Breast epithelium (tissue), 4 donors: ENCODE data around the gene NKAIN1. TPM values are rescaled to one million over a fixed set of nuclear protein-coding genes. Genes with fewer than 3 reads are reported as not detected.

Experiments used
- DNase-seq, 2 donors: peaks; one replicate each; pipeline ENCODE4 v3.0.0-alpha.2; 2019; ENCODE audit warnings: low spot score in 2 of 2
- H3K27ac ChIP-seq, 2 donors: fragments of 200-600 bp; sonication (generic) in 1 of 2; one replicate each; pipeline ENCODE4 v1.5.1; 2016 to 2019; ENCODE audit warnings: mild to moderate bottlenecking in 1 of 2
- H3K27me3 ChIP-seq, 2 donors: fragments of 200-600 bp; sonication (generic) in 1 of 2; one replicate each; pipeline versions ENCODE4 v1.5.1 to v1.6.0; 2017 to 2019; ENCODE audit warnings: control low read depth in 1 of 2, mild to moderate bottlenecking in 1 of 2
- H3K36me3 ChIP-seq: fragments of 200-600 bp; one replicate; pipeline ENCODE4 v1.5.1; 2019
- H3K4me1 ChIP-seq, 2 donors: fragments of 200-600 bp; sonication (generic); one replicate each; pipeline ENCODE4 v1.5.1; 2016 to 2019; ENCODE audit warnings: control low read depth in 1 of 2
- H3K4me3 ChIP-seq, 3 donors: fragments of 200-600 bp; sonication (generic); 1 replicate in 2 of 3; 2 replicates in 1 of 3; pipeline ENCODE4 v1.5.1; 2016 to 2019; ENCODE audit warnings: mild to moderate bottlenecking in 3 of 3, moderate library complexity in 2 of 3
- H3K9me3 ChIP-seq, 2 donors: fragments of 200-600 bp; sonication (generic) in 1 of 2; one replicate each; pipeline ENCODE4 v1.5.1; 2016 to 2019; ENCODE audit warnings: control low read depth in 1 of 2
- POLR2A ChIP-seq: fragments of 450-650 bp; IDR thresholded peaks from one replicate; pipeline ENCODE4 v1.6.1; 2016; ENCODE audit warnings: antibody characterized with exemption, mild to moderate bottlenecking, moderate library complexity
- POLR2AphosphoS5 ChIP-seq, 3 donors: sonication (generic); formaldehyde crosslinking; IDR thresholded peaks; one replicate each; pipeline ENCODE4 v1.6.1; 2017; ENCODE audit warnings: antibody characterized with exemption in 3 of 3
- intact Hi-C: fragments of 100-400 bp; cut with DNase I; formaldehyde crosslinking; loops from one replicate; pipeline ENCODE4 v1.15.1; 2023; ENCODE audit warnings: low total_unique reads
- total RNA-seq, 3 donors: library from RNA; depleted of rRNA; stranded (reverse); fragments of >200 nt; gene quantifications; one replicate each; pipeline ENCODE4 v1.1.0, GENCODE V29; 2016
- TF ChIP-seq, protein P1 (sequence below), 3 donors: fragments of 450-650 bp; IDR thresholded peaks; one replicate each; pipeline ENCODE4 v1.5.1; 2016 to 2017; ENCODE audit warnings: antibody characterized with exemption in 3 of 3, mild to moderate bottlenecking in 3 of 3, moderate library complexity in 3 of 3

The NKAIN1 gene
- total RNA-seq, 3 donors from 2014 or later = 0.16 to 2.0 TPM; not detected in 1

DNA sequence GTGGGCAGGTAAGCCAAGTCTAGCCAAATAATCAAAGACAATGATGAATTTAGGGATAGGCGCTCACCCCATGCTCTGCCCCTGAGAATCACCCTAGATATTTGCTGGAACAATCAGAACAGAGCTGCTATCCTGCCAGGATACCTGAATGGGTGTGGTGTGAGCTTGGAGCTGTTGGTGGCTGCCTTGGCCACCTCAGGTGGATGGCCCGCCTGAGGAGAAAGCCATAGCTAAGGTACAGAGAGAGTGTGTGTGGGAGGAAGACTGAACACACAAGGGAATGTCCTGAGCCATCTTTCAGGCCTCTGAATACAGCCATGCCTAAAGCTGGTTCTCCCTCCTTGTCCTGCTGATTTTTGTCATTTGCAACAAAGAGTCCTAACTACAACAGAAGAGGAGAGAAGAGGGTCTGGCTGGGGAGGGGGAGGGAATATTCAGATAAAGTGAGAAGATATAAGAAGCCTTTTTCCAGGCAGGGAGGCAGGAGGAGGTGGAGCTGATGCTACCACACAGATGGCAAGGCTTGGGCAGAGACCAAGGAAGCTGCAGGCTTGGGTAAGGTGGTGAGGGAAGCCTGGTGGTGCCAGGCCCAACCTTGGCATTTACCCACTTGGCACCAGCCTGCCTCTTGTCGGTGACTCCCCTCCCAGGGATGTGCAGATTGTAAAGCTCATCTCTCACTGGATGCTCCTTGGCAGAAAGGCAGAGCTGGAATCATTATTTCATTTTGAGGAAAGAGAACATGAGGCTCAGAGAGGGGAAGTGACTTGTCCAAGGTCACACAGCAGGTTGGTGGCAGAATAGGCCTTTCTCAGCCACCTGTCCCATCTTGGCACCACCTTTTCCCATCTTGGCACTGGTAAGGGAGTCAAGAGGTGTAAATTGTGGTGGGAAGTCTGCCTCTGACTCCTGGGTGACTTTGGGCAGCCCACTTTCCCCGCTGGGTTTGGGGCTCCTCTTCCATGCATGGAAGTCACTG, 49.7 kb downstream of the NKAIN1 start:
- DNase-seq = no peak
- Histone ChIP-seq H3K4me3 (no peak overlapping the region), H3K27ac (no peak overlapping the region), H3K9me3 (no peaks in the 10 kb centered on the region), H3K4me1 (no peaks in the 10 kb centered on the region), H3K36me3 (no peaks in the 10 kb centered on the region), H3K27me3 (no peaks in the 10 kb centered on the region)
- TF ChIP-seq POLR2A (no peak), POLR2AphosphoS5 (IDR thresholded peaks at IDR 0.05) (no peak)
- TF ChIP-seq, protein P1, sequence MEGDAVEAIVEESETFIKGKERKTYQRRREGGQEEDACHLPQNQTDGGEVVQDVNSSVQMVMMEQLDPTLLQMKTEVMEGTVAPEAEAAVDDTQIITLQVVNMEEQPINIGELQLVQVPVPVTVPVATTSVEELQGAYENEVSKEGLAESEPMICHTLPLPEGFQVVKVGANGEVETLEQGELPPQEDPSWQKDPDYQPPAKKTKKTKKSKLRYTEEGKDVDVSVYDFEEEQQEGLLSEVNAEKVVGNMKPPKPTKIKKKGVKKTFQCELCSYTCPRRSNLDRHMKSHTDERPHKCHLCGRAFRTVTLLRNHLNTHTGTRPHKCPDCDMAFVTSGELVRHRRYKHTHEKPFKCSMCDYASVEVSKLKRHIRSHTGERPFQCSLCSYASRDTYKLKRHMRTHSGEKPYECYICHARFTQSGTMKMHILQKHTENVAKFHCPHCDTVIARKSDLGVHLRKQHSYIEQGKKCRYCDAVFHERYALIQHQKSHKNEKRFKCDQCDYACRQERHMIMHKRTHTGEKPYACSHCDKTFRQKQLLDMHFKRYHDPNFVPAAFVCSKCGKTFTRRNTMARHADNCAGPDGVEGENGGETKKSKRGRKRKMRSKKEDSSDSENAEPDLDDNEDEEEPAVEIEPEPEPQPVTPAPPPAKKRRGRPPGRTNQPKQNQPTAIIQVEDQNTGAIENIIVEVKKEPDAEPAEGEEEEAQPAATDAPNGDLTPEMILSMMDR (IDR thresholded peaks at IDR 0.05) = no peak
- intact Hi-C loops = no loop called here

DNA sequence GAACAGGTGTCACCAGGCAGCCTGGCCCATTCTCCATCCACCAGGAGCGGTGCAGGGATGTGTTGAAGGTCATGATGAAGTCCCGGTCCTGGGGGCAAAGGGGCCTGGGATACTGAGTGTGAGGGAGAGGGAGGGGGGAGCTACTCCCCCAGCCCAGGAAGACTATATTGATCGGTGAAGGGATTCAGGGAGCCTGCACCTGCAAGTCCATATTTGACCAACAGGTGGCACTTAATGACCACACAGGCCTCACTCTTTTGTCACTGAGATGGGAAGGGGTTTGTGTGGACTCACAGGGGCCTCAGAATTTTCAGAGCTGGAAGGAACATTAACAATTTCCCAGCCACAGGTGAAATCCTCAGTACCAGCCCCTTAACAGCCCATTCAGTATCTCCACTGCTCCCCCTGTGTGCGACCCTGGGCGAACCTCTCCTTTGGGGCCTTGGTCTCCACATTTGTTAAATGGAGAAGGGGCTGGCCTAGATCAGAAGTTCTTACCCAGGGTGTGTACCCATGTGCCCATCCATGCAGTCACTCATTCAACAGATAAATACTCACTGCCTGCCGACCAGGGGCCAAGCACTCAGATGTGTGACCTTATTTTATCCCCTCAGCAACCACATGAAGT, 55.6 kb downstream of the NKAIN1 start:
- no peak for TF ChIP-seq POLR2A
- no peak for TF ChIP-seq POLR2AphosphoS5 (IDR thresholded peaks at IDR 0.05)
- TF ChIP-seq, protein P1 (IDR thresholded peaks at IDR 0.05) = peak; percentile 39 to 76 (median 73)
- Histone ChIP-seq H3K4me1 (peaks cover 6 to 13% of the 10 kb centered on the region in 2 donors), H3K36me3 (no peaks in the 10 kb centered on the region), H3K27ac (no peak overlapping the region), H3K9me3 (no peaks in the 10 kb centered on the region), H3K4me3 (no peak overlapping the region), H3K27me3 (peaks cover 0 to 4% of the 10 kb centered on the region in 2 donors)
- intact Hi-C loops = no loop called here
- no peak for DNase-seq

DNA sequence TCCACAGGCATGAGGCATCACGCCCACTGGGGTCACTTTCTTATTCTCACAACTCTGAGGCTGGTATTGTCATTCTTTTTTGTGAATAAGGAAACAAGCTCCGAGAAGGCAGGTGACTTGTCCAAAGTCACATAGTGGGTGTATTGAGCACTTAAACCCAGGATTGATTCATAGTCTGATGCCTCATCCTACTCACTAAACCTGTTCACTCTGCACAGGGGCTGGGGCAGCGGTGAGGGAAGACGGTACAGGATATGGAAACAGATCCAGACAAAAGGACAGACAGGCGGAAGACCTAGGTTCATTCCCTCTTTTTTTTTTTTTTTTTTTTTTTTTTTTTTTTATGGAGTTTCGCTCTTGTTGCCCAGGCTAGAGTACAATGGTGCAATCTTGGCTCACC, 56.6 kb downstream of the NKAIN1 start:
- no peak for TF ChIP-seq POLR2AphosphoS5 (IDR thresholded peaks at IDR 0.05)
- no peak for TF ChIP-seq POLR2A
- TF ChIP-seq, protein P1 (IDR thresholded peaks at IDR 0.05) = no peak
- no peak for DNase-seq
- Histone ChIP-seq H3K27me3 (peaks cover 0 to 4% of the 10 kb centered on the region in 2 donors), H3K27ac (no peak overlapping the region), H3K4me3 (no peak overlapping the region), H3K9me3 (no peaks in the 10 kb centered on the region), H3K36me3 (no peaks in the 10 kb centered on the region), H3K4me1 (peaks cover 6 to 13% of the 10 kb centered on the region in 2 donors)
- intact Hi-C loops = no loop called here

DNA sequence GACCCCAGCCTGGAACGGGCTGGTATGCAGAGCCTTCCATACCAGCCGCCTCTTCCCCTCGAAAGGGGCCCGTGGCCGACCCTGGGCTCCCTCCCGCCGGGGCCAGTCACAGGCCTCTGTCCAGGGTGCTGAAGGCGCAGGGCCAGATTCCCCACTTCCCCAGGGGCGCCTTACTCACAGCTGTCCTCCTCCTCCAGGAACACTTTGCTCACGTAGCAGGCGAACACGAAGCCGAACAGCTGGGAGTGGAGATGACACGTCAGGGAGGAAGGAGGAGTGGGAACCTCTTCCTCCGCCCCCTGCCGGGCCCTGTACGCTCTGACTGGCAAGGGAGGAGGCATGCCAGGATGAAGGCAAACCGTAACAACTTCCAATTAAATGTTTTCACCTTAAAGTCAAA, 57.3 kb downstream of the NKAIN1 start:
- Histone ChIP-seq H3K27me3 (peaks cover 0 to 4% of the 10 kb centered on the region in 2 donors), H3K4me3 (peak overlapping the region; percentile 18 to 57 (median 22)), H3K36me3 (no peaks in the 10 kb centered on the region), H3K27ac (no peak overlapping the region), H3K4me1 (peaks cover 6 to 13% of the 10 kb centered on the region in 2 donors), H3K9me3 (no peaks in the 10 kb centered on the region)
- intact Hi-C loops = no loop called here
- TF ChIP-seq, protein P1 (IDR thresholded peaks at IDR 0.05) = no peak
- no peak for TF ChIP-seq POLR2A
- TF ChIP-seq POLR2AphosphoS5 (IDR thresholded peaks at IDR 0.05) = no peak
- DNase-seq = peak; percentile 61 to 80
